A549 (cell line): Measurements from ENCODE around the gene GFER.

Source experiments
- CEBPB ChIP-seq, 2 experiments: fragments of >200 bp in 1 of 2; sonication (Bioruptor Twin) in 1 of 2; formaldehyde crosslinking in 1 of 2; IDR thresholded peaks; 2 replicates each; pipeline ENCODE4 v1.6.1; 2012 to 2016
- CTCF ChIP-seq: fragments of >200 bp; sonication (Bioruptor Twin); formaldehyde crosslinking; IDR thresholded peaks from 3 replicates; pipeline ENCODE4 v1.5.1; 2016
- ELK1 ChIP-seq: fragments of 150-350 bp; IDR thresholded peaks from 2 replicates; pipeline ENCODE4 v1.6.1; 2014; ENCODE audit warnings: low read depth, mild to moderate bottlenecking, low read length
- EP300 ChIP-seq, 2 experiments: fragments of >200 bp; sonication (Bioruptor Twin); formaldehyde crosslinking; IDR thresholded peaks; 2 replicates in 1 of 2; 3 replicates in 1 of 2; pipeline ENCODE4 v1.6.1; 2016 to 2017
- JUN ChIP-seq, 2 experiments: fragments of >200 bp; sonication (Bioruptor Twin); formaldehyde crosslinking; IDR thresholded peaks; 2 replicates in 1 of 2; 3 replicates in 1 of 2; pipeline ENCODE4 v1.6.1; 2016 to 2017
- MAFK ChIP-seq: fragments of 450-650 bp; IDR thresholded peaks from 2 replicates; pipeline ENCODE4 v1.6.1; 2014; ENCODE audit not compliant: partially characterized antibody
- NR3C1 ChIP-seq: fragments of >200 bp; sonication (Bioruptor Twin); formaldehyde crosslinking; IDR thresholded peaks from 3 replicates; pipeline ENCODE4 v1.6.1; 2017
- PBX3 ChIP-seq: IDR thresholded peaks from 2 replicates; pipeline ENCODE4 v1.6.1; 2012
- POLR2A ChIP-seq: IDR thresholded peaks from 2 replicates; pipeline ENCODE4 v1.6.1; 2012; ENCODE audit warnings: mild to moderate bottlenecking, low read length
- POLR2AphosphoS2 ChIP-seq: conservative IDR thresholded peaks from 2 replicates; pipeline ENCODE4 v1.6.1; 2012; ENCODE audit warnings: low read length, improper control_type of control experiment, inconsistent platforms
- SREBF2 ChIP-seq: fragments of 450-650 bp; IDR thresholded peaks from 2 replicates; pipeline ENCODE4 v1.6.1; 2014; ENCODE audit warnings: mild to moderate bottlenecking, moderate library complexity
- ZFP36 ChIP-seq: fragments of 450-650 bp; IDR thresholded peaks from 2 replicates; pipeline ENCODE4 v1.6.1; 2014; ENCODE audit warnings: borderline replicate concordance; ENCODE audit not compliant: partially characterized antibody
- TF ChIP-seq, protein P1 (sequence below): fragments of 200-600 bp; sonication (generic); IDR thresholded peaks from 2 replicates; pipeline ENCODE4 v1.6.1; 2016; ENCODE audit warnings: antibody characterized with exemption, mild to moderate bottlenecking, moderate library complexity
- TF ChIP-seq, protein P2 (sequence below): IDR thresholded peaks from 2 replicates; pipeline ENCODE4 v1.6.1; 2012

- TF ChIP-seq MAFK (no peak), CTCF (no peak), JUN (IDR thresholded peaks at IDR 0.05) (no peak), EP300 (IDR thresholded peaks at IDR 0.05) (no peak), ZFP36 (no peak), POLR2A (no peak), POLR2AphosphoS2 (no peak), CEBPB (IDR thresholded peaks at IDR 0.05) (no peak), PBX3 (no peak), SREBF2 (no peak), ELK1 (no peak), NR3C1 (no peak)
- TF ChIP-seq, protein P1, sequence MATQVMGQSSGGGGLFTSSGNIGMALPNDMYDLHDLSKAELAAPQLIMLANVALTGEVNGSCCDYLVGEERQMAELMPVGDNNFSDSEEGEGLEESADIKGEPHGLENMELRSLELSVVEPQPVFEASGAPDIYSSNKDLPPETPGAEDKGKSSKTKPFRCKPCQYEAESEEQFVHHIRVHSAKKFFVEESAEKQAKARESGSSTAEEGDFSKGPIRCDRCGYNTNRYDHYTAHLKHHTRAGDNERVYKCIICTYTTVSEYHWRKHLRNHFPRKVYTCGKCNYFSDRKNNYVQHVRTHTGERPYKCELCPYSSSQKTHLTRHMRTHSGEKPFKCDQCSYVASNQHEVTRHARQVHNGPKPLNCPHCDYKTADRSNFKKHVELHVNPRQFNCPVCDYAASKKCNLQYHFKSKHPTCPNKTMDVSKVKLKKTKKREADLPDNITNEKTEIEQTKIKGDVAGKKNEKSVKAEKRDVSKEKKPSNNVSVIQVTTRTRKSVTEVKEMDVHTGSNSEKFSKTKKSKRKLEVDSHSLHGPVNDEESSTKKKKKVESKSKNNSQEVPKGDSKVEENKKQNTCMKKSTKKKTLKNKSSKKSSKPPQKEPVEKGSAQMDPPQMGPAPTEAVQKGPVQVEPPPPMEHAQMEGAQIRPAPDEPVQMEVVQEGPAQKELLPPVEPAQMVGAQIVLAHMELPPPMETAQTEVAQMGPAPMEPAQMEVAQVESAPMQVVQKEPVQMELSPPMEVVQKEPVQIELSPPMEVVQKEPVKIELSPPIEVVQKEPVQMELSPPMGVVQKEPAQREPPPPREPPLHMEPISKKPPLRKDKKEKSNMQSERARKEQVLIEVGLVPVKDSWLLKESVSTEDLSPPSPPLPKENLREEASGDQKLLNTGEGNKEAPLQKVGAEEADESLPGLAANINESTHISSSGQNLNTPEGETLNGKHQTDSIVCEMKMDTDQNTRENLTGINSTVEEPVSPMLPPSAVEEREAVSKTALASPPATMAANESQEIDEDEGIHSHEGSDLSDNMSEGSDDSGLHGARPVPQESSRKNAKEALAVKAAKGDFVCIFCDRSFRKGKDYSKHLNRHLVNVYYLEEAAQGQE = no peak
- TF ChIP-seq, protein P2, sequence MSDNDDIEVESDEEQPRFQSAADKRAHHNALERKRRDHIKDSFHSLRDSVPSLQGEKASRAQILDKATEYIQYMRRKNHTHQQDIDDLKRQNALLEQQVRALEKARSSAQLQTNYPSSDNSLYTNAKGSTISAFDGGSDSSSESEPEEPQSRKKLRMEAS = no peak
Observed at GRCh38 chr16:1978476-1979120, 5.4 kb upstream of the GFER start.
